HG02623 (cell line): ENCODE data around the gene CALR.
"Not testable (repeated sequence)": the region's sequence is repeated elsewhere in the genome, so short reads cannot be mapped to it uniquely, and the experiment has no call there.

ENCODE experiments used
- ATAC-seq: cut with Tn5 transposase; IDR thresholded peaks from one replicate; pipeline ENCODE4 v1.9.1; 2021; ENCODE audit warnings: moderate library complexity; ENCODE audit not compliant: unreplicated experiment

The CALR gene

DNA sequence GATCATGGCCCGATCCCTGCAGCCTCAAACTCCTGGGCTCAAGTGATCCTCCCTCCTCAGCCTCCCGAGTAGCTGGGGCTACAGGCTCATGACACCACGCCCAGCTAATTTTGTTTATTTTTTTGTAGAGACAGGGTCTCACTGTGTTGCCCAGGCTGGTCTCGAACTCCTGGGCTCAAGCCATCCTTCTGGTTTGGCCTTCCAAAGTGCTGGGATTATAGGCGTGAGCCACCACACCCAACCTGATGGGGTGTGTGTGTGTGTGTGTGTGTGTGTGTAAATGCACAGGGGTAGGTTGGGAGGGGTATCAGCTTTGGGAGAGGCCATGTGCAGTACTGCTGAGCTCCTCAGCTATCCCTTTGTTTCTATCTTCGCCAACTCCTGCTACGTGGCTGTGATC is 37.7 kb downstream of the CALR start:
- not testable (repeated sequence) for ATAC-seq

DNA sequence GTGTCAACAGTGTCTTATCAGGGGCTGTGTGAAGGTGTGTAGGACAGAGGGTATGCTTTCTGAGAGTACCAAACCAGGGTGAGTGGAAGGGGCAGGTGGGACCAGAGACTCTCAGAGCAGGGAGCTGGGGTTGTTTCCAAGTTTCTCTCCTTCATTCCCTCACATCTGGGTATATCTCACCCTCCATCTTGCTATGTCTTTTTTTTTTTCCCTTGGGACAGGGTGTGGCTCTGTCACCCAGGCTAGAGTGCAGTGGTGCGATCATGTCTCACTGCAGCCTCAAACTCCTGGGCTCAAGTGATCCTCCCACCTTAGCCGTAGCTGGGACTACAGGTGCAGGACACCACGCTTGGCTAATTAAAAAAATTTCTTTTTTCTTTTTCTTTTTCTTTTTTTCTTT is 41.6 kb downstream of the CALR start:
- ATAC-seq, result no peak

DNA sequence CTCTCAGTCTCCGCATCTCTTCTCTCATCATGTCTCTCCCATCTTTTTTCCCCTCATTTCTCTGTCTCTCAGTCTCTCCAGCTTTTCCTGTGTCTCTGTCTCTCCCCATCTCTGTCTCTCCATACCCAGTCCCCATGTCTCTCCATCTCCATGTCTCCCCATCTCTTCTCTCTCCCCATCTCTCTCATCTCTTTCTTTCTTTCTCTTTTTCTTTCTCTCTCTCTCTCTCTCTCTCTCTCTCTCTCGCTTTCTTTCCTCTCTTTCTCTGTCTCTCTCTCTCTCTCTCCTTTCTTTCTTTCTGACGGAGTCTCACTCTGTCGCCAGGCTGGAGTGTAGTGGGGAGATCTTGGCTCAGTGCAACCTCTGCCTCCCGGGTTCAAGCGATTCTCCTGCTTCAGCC is 44.2 kb downstream of the CALR start:
- no peak for ATAC-seq

DNA sequence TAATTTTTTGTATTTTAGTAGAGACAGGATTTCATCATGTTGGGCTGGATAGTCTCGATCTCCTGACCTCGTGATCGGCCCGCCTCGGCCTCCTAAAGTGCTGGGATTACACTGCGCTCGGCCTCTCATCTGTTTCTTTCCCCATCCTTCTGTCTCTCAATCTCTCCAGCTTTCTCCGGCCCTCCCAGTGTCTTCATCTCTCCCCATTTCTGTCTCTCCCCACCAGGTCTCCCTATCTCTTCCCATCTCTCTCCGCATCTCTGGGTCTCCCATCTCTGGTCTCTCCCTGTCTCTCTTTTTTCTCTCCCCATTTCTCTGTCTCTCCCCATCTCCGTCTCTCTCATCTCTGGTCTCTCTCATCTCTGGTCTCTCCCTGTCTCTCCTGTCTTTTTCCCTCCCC is 44.7 kb downstream of the CALR start:
- ATAC-seq, result no peak

DNA sequence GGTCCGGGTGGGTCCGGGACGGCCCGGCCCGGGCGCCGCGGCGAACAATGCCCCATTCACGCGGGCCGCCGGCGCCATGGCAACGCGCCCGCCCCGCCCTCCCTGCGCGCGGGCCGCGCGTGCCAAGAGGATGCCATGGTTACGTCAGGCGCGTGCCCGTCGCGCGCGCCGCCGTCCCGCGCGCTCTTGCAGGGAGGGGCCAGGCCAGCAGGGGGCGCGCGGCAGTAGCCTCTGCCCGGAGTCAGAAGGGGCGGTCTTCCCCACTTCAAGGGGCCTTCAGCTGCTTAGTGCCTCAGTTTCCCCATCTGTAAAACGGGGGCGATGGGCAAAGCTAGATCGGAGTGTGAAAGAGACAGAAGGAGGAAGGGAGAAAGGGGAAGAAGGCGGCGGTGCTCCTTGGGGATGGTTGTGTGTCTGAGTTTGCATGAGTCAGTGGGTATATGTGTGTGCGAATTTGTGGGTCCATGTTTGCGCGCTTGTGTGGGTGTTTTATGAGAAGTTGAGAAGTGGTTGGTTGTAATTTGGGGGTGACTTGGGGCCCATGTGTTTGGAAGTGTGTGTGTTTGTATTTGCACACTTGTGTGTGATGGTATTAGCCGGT is 45.2 kb downstream of the CALR start:
- no peak for ATAC-seq

DNA sequence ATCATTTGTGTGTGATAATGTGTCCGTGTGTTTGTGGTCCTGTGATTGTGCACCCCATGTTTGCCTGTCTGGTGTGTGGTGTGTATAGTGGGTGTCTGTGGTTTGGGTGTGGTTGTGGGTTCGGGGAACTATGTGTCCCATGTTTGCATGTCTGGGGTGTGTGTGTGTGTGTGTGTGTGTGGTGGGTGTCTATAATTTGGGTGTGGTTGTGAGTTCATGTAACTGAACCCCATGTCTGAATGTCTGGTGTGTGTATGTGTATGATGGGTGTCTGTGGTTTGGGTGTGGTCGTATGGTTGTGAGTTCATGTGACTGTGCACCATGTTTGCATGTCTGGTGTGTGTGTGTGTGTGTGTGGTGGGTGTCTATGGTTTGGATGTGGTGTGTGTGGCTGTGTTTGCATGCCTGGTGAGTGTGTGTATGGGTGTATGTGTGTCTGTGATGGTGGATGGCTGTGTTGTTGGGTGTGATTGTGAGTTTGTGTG is 45.8 kb downstream of the CALR start:
- no peak for ATAC-seq

DNA sequence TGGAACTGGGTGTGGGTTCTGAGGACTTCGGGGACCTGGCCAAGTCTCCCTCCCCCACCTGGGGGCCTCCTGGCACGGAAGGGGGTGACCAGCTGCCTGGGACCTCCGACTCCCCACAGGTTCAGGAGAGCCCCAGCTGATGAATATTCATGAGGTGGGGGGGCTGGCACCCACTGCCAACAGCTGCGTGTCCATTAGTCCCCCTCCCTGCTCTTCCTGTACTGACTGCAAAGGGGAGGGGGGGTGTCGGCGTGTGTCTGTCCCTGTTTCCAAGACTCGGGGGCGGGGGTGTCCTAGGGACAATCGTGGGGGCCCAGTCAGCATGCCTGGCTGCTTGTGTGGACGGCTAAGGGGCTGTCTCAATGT is 46.3 kb downstream of the CALR start:
- no peak for ATAC-seq

DNA sequence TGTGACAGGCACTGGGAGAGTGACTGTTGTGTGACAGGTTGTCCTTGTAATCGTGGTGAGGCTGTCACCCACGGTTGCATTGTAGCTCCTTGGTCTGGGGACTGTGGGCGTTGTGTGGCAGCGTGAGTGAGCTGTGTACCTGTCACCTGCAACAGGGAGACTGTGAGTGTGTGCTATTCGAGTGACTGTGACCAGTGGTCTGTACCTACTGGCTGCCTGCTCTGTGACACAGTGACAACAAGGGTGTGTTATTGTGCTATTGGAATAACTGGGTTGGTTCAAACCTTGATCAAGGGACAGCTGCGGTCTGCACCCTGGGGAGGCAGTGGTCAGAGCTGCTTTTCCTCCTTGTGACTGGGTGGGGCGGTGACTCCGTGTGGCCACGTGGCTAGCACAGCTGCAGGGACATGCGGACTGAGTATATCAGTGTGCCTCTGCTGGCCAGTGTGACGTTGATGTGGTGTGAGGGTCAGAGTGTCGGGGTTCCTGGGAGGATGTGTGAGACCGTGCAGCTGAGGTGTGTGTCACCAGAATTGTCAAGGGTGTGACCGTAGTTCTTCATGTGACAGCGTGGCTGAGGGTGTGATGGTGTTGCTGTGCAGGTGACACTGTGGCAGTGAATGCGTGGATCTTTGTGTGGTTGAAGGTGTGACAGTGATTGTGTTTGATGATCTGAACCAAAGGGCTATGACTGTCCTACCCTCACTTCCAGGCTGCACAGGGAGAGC is 46.8 kb downstream of the CALR start:
- ATAC-seq, result no peak

DNA sequence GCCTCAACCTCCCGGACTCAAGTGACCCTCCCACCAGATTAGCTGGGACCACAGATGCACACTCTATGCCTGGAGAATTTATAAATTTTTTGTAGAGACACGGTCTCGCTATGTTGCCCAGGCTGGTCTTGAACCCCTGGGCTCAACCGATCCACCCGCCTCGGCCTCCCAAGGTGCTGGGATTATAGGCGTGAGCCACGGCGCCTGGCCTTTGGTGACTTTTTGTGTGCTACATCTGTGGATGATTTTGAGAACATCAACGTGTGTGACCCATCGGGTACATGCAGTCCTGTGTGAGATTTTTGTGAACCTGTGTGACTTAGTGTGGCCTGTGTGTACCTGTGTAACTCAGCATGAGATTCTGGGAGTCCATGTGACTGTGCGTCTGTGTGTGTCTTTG is 48.3 kb downstream of the CALR start:
- ATAC-seq, result no peak

DNA sequence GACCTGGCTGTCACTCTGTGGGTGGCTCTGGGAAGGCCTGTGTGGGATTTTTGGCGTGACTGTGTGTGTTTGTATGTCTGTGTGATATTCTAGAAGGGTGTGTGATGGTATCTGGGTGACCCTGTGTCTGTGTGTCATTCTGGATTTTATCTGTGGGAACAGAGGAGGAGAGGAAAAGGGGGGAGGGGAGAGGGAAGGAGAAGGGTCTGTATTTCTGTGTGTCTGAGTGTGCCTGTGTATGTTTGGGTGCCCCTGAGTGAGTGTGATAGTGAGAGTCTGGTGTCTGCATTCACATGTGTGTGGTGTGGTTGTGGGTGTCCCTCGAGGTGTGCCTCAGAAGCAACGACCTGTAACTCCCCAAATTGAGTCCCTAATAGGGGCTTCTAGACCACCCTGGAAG is 48.8 kb downstream of the CALR start:
- no peak for ATAC-seq

DNA sequence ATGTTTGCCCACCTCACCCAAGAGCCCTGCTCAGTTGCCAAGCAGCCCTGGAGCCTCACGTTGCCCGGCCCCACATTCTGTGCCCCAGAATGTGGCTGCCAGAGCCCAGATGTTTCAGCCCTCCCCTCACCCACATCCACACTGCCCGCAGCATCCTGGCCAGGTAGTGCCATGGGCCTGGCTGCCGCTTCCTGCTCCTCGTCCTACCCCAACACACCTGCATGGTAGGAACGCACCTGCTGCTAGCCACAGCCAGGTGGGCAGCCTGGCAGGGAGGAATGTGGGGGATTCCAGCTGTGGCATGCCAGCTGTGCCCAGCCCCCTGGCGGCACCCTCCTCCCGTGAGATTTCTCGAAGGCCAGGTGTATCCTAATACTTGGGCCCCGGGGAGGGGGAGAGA is 49.4 kb downstream of the CALR start:
- ATAC-seq, result no peak

DNA sequence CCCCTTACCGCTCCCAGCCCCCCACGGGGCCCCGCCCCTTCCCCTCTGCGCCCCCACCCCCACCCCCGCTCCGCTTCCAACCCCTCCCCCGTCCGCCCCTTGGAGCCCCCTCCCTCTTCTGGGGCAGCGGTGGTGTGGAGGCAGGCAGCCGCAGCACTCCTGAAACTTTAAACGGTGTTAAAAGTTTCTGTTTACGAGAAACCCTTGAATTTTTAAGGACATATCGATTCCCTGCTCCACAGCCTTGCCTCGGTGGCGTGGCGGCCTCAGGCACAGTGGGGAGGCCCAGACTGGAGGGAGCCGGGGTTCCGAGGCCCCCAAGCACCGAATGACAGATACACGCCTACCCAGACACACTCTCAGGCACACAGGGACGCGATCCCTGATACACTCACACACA is 52.0 kb downstream of the CALR start:
- no peak for ATAC-seq

DNA sequence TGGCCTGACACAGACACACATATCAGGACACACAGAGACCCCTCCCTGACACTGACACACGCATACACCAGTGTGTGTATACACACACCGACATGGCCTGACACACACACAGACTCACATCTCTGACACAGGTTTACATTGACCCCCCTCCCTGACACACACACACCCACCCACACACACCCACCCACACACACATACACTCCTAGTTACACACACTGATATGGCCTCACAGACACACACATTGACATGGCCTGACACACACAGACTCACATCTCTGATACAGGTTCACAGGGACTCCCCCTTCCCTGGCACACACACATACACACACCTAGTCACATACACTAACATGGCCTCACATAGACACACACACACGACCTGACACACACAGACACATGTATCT is 52.4 kb downstream of the CALR start:
- ATAC-seq, result no peak

DNA sequence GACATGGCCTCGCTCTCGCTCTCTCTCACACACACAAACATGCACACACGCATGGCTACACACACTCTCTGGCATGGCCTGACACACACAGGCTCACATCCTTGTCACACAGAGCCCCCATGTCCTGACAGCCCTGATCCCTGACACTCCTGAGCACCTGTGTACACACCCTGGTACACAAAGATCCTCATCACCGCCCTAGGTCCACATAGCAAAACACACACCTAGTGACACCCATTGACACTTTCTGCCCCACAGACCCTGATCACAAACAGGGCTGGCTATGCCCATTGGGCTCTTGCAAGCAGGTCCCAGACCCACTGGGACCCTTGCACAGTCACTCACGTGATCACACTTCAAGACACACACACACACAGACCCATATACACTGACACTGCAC is 52.9 kb downstream of the CALR start:
- ATAC-seq, result no peak

DNA sequence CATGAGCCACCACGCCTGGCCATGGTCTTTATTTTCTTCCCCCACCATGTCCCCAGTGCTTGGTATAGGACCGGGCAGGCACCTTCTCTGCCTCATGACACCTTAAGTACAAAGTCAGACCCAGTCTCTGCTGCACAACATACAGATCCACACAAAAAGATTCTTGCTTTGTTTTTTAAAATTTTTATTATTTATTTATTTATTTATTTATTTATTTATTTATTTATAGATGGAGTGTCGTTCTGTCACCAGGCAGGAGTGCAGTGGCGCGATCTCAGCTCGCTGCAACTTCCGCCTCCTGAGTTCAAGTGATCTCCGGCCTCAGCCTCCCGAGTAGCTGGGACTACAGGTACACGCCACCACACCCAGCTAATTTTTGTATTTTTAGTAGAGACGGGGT is 54.3 kb downstream of the CALR start:
- no peak for ATAC-seq

DNA sequence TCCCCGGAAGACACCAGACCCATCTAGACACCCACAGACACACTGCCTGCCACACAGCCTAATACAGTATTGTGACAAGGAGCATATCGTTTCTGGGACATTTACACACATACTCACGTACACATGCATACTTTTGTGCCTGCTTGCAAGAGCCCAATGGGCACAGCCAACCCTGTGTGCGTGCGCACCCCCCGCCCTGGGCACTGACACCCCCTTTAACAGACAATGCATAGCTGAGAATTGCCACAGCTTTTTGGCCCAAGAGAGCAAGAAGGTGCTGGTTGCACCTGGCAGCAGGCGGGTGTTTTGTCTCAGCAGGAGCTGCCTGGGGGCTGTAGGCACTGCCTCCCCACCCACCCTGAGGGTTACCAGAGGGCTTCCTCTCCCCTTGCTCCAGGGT is 55.2 kb downstream of the CALR start:
- no peak for ATAC-seq
